H1 (cell line): ENCODE results near the gene NT5DC1.

Experiments
- ASH2L ChIP-seq: fragments of 200-600, 300-600 bp; sonication (generic); IDR thresholded peaks from one replicate; pipeline ENCODE4 v1.7.1; 2017; ENCODE audit warnings: low read length
- CBX8 ChIP-seq: fragments of 300-800, 300-1000 bp; sonication (generic); IDR thresholded peaks from 2 replicates; pipeline ENCODE4 v1.7.1; 2016; ENCODE audit warnings: low read depth, low read length, borderline replicate concordance
- CTCF ChIP-seq, 3 experiments: IDR thresholded peaks; 1 replicate in 2 of 3; 2 replicates in 1 of 3; pipeline versions ENCODE4 v1.5.1 to v1.6.1; 2011; ENCODE audit warnings: low read length in 3 of 3, mild to moderate bottlenecking in 3 of 3, inconsistent platforms in 2 of 3, low read depth in 1 of 3, moderate library complexity in 1 of 3; ENCODE audit not compliant: insufficient read depth in 1 of 3; ENCODE audit errors: control extremely low read depth in 1 of 3
- EP300 ChIP-seq, 2 experiments: IDR thresholded peaks; 1 replicate in 1 of 2; 2 replicates in 1 of 2; pipeline ENCODE4 v1.6.1; 2011 to 2012; ENCODE audit warnings: low read depth in 2 of 2, low read length in 2 of 2, mild to moderate bottlenecking in 2 of 2, borderline replicate concordance in 1 of 2, inconsistent platforms in 1 of 2, moderate library complexity in 1 of 2
- GTF2F1 ChIP-seq: IDR thresholded peaks from 2 replicates; pipeline ENCODE4 v1.6.1; 2012; ENCODE audit warnings: low read depth, low read length, improper control_type of control experiment, borderline replicate concordance
- JUND ChIP-seq: IDR thresholded peaks from 2 replicates; pipeline ENCODE4 v1.6.1; 2011; ENCODE audit warnings: mild to moderate bottlenecking, improper control_type of control experiment, low read length
- NRF1 ChIP-seq: IDR thresholded peaks from 2 replicates; pipeline ENCODE4 v1.6.1; 2011; ENCODE audit warnings: mild to moderate bottlenecking, low read depth, low read length, improper control_type of control experiment
- RXRA ChIP-seq: IDR thresholded peaks from 2 replicates; pipeline ENCODE4 v1.6.1; 2011; ENCODE audit warnings: low read depth, mild to moderate bottlenecking, low read length, moderate library complexity; ENCODE audit not compliant: insufficient read depth
- TAF1 ChIP-seq: IDR thresholded peaks from 2 replicates; pipeline ENCODE4 v1.6.1; 2011; ENCODE audit warnings: mild to moderate bottlenecking, low read depth, low read length
- TBP ChIP-seq: IDR thresholded peaks from 2 replicates; pipeline ENCODE4 v1.6.1; 2011; ENCODE audit warnings: low read depth, low read length, improper control_type of control experiment
- TCF12 ChIP-seq: IDR thresholded peaks from 2 replicates; pipeline ENCODE4 v1.6.1; 2011; ENCODE audit warnings: low read depth, mild to moderate bottlenecking, low read length
- USF2 ChIP-seq: IDR thresholded peaks from 2 replicates; pipeline ENCODE4 v1.6.1; 2011; ENCODE audit warnings: low read length, improper control_type of control experiment
- TF ChIP-seq, protein P1 (sequence below): IDR thresholded peaks from 2 replicates; pipeline ENCODE4 v1.6.1; 2012; ENCODE audit warnings: inconsistent platforms

GRCh38 chr6:116096979-116097816 is 3.5 kb upstream of the NT5DC1 start:
- TF ChIP-seq CTCF (IDR thresholded peaks at IDR 0.05; ENCODE audit: control extremely low read depth in 1 of 3, insufficient read depth in 1 of 3, low read depth in 1 of 3, low read length in 3 of 3) (no peak; a peak in 1 of 4 replicates), TAF1 (no peak), USF2 (no peak), RXRA (no peak), EP300 (IDR thresholded peaks at IDR 0.05; ENCODE audit: borderline replicate concordance in 1 of 2, low read depth in 2 of 2, low read length in 2 of 2) (no peak), NRF1 (no peak), JUND (no peak), TBP (no peak), CBX8 (no peak), GTF2F1 (no peak), ASH2L (no peak), TCF12 (no peak)
- TF ChIP-seq, protein P1, sequence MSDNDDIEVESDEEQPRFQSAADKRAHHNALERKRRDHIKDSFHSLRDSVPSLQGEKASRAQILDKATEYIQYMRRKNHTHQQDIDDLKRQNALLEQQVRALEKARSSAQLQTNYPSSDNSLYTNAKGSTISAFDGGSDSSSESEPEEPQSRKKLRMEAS: no peak
